Smooth muscle cell (in vitro differentiated cells): ENCODE measurements around the gene TBCC. TPM values are rescaled to one million over a fixed set of nuclear protein-coding genes. Genes with fewer than 3 reads are reported as not detected.

Experiments used
- DNase-seq: peaks from one replicate; lab custom pipeline; 2025; ENCODE audit not compliant: unreplicated experiment; lab: John Stamatoyannopoulos, UW
- H2AFZ ChIP-seq: fragments of 200-600 bp; sonication (generic); 2 replicates; pipeline ENCODE4 v1.6.0; 2016; ENCODE audit warnings: antibody characterized with exemption, low read depth, mild to moderate bottlenecking
- H3F3A ChIP-seq: fragments of 200-600 bp; sonication (generic); 2 replicates; pipeline ENCODE4 v1.6.0; 2017; ENCODE audit warnings: antibody characterized with exemption, low read depth
- H3K27ac ChIP-seq: fragments of 200-600 bp; sonication (generic); 2 replicates; pipeline ENCODE4 v1.5.1; 2016; ENCODE audit warnings: low read depth, mild to moderate bottlenecking
- H3K27me3 ChIP-seq: fragments of 200-600 bp; sonication (generic); 2 replicates; pipeline ENCODE4 v1.6.1; 2016; ENCODE audit warnings: low read depth, mild to moderate bottlenecking
- H3K36me3 ChIP-seq: fragments of 200-600 bp; sonication (generic); 2 replicates; pipeline ENCODE4 v1.5.1; 2016; ENCODE audit warnings: low read depth
- H3K4me1 ChIP-seq: fragments of 200-600 bp; sonication (generic); 2 replicates; pipeline ENCODE4 v1.5.1; 2016; ENCODE audit warnings: low read depth
- H3K4me2 ChIP-seq: fragments of 200-600 bp; sonication (generic); 2 replicates; pipeline ENCODE4 v1.6.0; 2016; ENCODE audit warnings: mild to moderate bottlenecking
- H3K4me3 ChIP-seq: fragments of 200-600 bp; sonication (generic); 2 replicates; pipeline ENCODE4 v1.5.1; 2016; ENCODE audit warnings: mild to moderate bottlenecking
- H3K79me2 ChIP-seq: fragments of 200-600 bp; sonication (generic); 2 replicates; pipeline ENCODE4 v1.6.0; 2016; ENCODE audit warnings: low read depth, mild to moderate bottlenecking
- H3K9ac ChIP-seq: fragments of 200-600 bp; sonication (generic); 2 replicates; pipeline ENCODE4 v1.6.0; 2016; ENCODE audit warnings: low read depth
- H3K9me3 ChIP-seq: fragments of 200-600 bp; sonication (generic); replicated peaks from 2 replicates; pipeline ENCODE4 v1.5.1; 2016; ENCODE audit warnings: low read depth
- H4K20me1 ChIP-seq: fragments of 200-600 bp; sonication (generic); 2 replicates; pipeline ENCODE4 v1.6.0; 2016; ENCODE audit warnings: low read depth
- CTCF ChIP-seq: fragments of 200-600 bp; sonication (generic); IDR thresholded peaks from 2 replicates; pipeline ENCODE4 v1.5.1; 2017; ENCODE audit warnings: borderline replicate concordance, mild to moderate bottlenecking, antibody characterized with exemption; ENCODE audit not compliant: insufficient read depth, poor library complexity, severe bottlenecking
- WGBS: methylation state at CpG from one replicate; pipeline ENCODE4 v1.1.7; 2016; ENCODE audit warnings: low lambda C conversion rate; 5-methylcytosine and 5-hydroxymethylcytosine counted together
- polyA plus RNA-seq: library from polyadenylated mRNA; unstranded; fragments of >200 nt; fragmentation: Nextera tagmentation; extraction: Ambion mirVana; gene quantifications from 2 replicates; pipeline ENCODE4 v1.2.1, GENCODE V29; 2016
- total RNA-seq: library from RNA; depleted of rRNA; stranded (reverse); fragments of >200 nt; gene quantifications from 2 replicates; pipeline ENCODE4 v1.2.3, GENCODE V29; 2014

The TBCC gene
- total and polyA plus RNA-seq, 2 experiments from 2014 or later = 30.1 to 31.8 TPM

DNA sequence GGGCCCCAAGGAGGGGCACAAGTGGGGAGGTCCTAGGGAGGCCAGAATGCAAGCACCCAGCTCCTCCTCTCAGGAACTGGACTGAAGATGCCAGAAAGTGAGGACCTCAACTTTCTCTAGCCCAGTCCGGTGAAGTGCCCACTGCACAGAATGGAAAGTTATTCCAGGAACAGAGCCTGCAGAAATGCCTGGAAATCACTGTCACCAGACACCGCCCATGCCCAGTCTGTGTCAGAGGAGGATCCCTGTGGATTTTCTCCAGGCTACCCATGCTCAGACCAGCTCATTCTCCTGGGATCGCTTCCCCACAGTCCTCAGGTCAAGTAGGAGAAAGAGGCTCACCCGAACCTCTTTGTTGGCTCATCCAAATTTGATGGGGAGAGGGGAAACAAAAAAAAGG is 30.0 kb downstream of the TBCC start:
- Histone ChIP-seq H2AFZ (no peak overlapping the region), H3K4me2 (no peak overlapping the region), H4K20me1 (no peaks in the 10 kb centered on the region), H3K4me1 (no peaks in the 10 kb centered on the region), H3K9me3 (peaks cover 6% of the 10 kb centered on the region), H3F3A (no peaks in the 10 kb centered on the region), H3K79me2 (no peaks in the 10 kb centered on the region), H3K36me3 (no peaks in the 10 kb centered on the region), H3K9ac (no peak overlapping the region), H3K4me3 (no peak overlapping the region), H3K27me3 (peaks cover 5% of the 10 kb centered on the region), H3K27ac (no peak overlapping the region)
- DNase-seq = no peak
- 73% methylated on average over 4 of the region's 4 CpGs for WGBS
- TF ChIP-seq CTCF = no peak

DNA sequence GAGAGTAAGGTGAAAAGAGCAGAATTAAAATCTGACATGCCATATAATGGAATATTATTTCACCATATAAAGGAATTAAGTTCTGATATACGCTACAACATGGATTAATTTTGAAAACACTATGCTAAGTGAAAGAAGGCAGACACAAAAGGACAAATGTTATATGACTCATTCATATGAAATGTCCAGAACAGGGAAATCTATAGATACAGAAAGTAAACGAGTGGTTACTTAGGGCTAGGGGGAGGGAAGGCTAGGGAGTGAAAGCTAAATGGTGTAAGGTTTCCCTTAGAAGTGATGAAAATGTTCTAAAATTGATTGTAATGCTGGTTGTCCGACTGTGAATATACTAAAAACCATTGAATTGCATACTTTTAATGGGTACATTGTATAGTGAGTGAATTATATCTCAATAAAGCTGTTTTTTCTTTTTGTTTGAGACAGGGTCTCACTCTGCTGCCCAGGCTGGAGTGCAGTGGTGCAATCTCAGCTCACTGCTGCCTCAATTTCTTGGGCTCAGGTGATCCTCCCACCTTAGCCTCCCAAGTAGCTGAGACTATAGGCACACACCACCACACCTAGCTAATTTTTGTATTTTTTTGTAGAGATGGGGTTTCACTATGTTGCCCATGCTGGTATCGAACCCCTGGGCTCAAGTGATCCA is 31.7 kb downstream of the TBCC start:
- peaks cover 6% of the 10 kb centered on the region for H3K9me3 ChIP-seq
- no peak overlapping the region for H3K4me2 ChIP-seq
- H3K36me3 ChIP-seq = no peaks in the 10 kb centered on the region
- no peak for TF ChIP-seq CTCF
- no peak overlapping the region for H3K4me3 ChIP-seq
- H3K4me1 ChIP-seq = peaks cover 8% of the 10 kb centered on the region
- no peaks in the 10 kb centered on the region for H3F3A ChIP-seq
- no peak for DNase-seq
- no peaks in the 10 kb centered on the region for H4K20me1 ChIP-seq
- no peaks in the 10 kb centered on the region for H3K79me2 ChIP-seq
- no peak overlapping the region for H3K27ac ChIP-seq
- no peak overlapping the region for H2AFZ ChIP-seq
- WGBS = 61% methylated on average over 4 of the region's 4 CpGs
- no peak overlapping the region for H3K9ac ChIP-seq
- no peaks in the 10 kb centered on the region for H3K27me3 ChIP-seq

DNA sequence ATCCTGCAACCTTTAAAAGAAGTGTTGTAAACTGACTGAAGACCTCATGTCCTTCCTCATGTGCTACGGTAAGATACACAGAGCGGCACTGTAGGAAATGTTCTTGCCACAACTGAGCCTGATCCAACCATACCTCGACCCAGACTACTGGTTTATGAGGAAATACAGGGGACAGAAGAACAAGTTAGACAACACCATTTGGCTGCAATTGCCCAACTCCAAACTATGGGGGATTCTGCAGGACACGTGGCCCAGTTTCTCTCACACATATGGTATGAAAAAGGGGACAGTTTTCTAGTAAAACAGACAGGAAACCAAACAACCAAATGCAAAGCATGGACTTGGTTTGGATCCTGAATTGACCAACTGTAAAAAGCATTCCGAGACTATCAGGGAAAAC is 34.0 kb downstream of the TBCC start:
- H3K4me1 ChIP-seq = peaks cover 8% of the 10 kb centered on the region
- H3K79me2 ChIP-seq = no peaks in the 10 kb centered on the region
- H3K27me3 ChIP-seq = no peaks in the 10 kb centered on the region
- no peak overlapping the region for H3K4me3 ChIP-seq
- no peak for TF ChIP-seq CTCF
- no peaks in the 10 kb centered on the region for H3K36me3 ChIP-seq
- no peaks in the 10 kb centered on the region for H4K20me1 ChIP-seq
- 86% methylated on average over 5 of the region's 5 CpGs for WGBS
- no peak overlapping the region for H3K9ac ChIP-seq
- H3F3A ChIP-seq = no peaks in the 10 kb centered on the region
- H3K9me3 ChIP-seq = peaks cover 6% of the 10 kb centered on the region
- H3K27ac ChIP-seq = no peak overlapping the region
- DNase-seq = no peak
- no peak overlapping the region for H3K4me2 ChIP-seq
- no peak overlapping the region for H2AFZ ChIP-seq

GRCh38 chr6:42710316-42710715 is 35.6 kb downstream of the TBCC start:
- no peak for DNase-seq
- no peaks in the 10 kb centered on the region for H4K20me1 ChIP-seq
- 20% methylated on average over 9 of the region's 9 CpGs for WGBS
- TF ChIP-seq CTCF = no peak
- peaks cover 8% of the 10 kb centered on the region for H3K4me1 ChIP-seq
- no peak overlapping the region for H3K9ac ChIP-seq
- H3F3A ChIP-seq = no peaks in the 10 kb centered on the region
- peak overlapping the region; percentile 32 for H3K27ac ChIP-seq
- no peaks in the 10 kb centered on the region for H3K36me3 ChIP-seq
- H3K79me2 ChIP-seq = no peaks in the 10 kb centered on the region
- H3K27me3 ChIP-seq = no peaks in the 10 kb centered on the region
- H3K4me3 ChIP-seq = no peak overlapping the region
- H2AFZ ChIP-seq = no peak overlapping the region
- H3K4me2 ChIP-seq = peak overlapping the region; percentile 39
- H3K9me3 ChIP-seq = peaks cover 6% of the 10 kb centered on the region
